Activated T-cell treated with anti-CD3 and anti-CD28 coated beads, Interleukin-2, amount 50 U/mL, for 48 hours (primary cell): ENCODE results near the gene HK3.
A peak's percentile ranks its signal among the peaks of the same experiment; 100 is the strongest.

Experiments used
- DNase-seq, 2 experiments: peaks; one replicate each; pipeline ENCODE4 v3.0.0-alpha.2; 2020

The HK3 gene

DNA sequence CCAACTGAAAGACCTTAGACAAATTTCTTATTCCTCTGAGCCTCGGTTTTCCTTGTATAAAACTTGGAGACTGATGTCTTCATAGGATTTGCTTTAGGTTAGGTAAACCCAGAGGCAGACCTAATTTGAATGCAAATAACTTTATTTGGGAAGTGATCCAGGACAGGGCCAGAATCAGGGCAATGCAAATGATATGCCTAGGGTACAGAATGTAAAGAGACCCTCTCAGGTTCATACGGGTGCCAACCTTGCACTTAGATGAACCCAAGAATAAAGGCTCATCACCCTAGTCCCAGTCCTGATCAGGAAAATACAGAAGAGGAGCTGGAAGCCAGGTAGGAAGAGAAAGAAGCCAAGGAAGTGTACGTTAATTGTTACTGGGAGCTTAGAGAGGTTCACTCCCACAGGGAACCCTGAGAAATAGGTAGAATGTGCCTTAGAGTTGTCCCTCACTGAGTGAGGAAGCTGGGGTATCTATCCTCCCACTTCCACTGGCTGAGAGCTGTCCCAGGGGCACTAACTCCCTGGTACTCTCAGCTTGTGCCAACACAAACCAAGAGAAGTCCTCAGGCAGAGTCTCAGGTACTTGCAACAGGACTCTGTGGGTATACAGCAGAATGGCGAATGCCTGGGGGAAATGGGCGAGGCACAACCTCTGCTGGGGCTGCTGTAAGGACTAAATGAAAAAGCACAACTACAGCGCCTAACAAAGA lies 3.1 kb upstream of the HK3 start:
- no peak for DNase-seq

DNA sequence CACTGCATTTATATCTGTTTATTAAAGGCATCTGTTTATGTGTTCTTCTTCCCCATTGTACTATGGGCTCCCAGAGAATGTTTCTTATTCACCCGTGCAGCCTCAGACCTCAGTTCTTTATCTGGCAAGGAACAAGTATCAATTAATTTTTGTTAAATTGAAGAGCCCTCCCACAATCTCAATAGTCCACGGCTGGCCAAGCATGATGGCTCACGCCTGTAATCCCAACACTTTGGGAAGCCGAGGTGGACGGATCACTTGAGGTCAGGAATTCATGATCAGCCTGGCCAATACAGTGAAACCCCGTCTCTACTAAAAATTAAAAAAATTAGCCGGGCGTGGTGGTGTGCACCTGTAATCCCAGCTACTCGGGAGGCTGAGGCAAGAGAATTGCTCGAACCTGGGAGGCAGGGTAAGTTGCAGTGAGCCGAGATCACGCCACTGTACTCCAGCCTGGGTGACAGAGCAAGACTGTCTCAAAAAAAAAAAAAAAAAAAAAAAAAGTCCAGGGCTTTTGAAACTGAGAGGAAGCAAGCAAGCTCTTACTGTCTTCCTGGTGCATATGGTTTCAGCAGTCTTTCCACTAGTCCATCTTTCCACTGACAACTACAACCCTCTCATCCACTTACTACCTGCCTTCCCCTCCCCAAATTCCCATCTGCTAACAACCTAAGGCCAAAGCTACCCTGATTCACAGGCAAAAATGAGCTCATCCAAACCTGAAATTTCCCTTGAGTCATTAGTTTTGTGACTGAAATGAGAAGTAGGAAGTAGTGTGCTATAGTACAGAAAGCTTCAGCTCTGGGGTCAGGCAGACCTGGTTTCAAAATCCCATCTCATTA lies 2.3 kb upstream of the HK3 start:
- peak in 1 of 2 experiments; percentile 42 for DNase-seq

DNA sequence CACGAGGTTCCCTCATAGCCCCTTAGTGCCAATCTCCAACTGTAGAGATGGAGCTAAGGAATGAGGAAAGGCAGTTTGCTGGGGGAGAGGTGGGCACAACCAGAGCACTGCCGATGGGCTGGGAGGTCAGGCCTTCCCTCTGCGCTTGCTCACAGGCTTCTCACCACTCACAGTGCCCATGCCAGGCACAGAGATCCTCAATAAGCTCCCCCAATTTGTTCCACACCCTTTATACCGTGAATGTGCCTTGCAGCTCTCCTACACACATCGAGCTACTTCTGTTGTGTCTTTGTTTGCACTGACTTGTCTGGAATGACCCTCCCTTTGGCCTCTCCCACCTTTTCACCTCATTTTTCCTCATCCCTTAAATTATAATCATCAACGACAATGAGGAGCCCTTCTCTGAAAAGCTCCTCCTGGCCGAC lies 1.6 kb upstream of the HK3 start:
- DNase-seq: no peak

DNA sequence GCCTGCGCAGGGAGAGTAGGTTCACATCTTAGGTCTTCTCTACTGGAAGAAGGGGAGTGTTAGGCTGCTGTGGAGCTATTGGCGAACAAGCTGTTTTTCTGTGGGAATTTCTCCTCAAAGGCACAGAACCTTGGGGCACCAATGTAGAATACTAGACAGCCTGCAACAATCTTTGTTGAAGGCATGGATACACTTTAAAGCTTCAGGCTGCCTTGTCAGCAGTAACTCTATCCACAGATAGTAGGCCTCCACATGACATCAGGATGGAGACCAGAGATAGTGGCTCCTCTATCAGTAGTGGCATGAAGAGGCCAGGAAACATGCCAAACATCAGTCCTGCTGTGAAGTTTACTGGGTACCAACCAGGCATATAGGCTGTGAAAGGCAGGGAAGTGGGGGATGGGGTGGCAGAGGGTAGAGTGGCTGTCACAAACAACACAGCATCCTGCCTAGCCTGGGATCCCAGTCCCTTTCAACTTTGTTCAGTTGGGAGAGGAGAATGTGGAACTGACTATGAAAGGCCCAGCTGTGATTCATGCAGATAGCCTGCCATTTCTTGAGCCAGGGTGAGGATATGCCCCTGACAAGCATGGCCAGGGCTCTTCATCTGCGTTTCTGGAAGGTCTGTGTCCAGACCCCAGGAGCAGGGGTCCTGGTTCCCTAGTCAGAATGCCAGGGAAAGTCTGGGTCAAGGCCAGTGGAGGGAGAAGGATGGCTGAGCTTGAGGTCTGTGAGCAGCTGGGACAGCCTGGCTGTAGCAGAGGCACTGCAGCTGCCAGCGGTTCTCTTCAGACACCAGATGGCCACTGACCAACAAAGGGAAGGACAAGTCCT lies 1.0 kb upstream of the HK3 start:
- no peak for DNase-seq

DNA sequence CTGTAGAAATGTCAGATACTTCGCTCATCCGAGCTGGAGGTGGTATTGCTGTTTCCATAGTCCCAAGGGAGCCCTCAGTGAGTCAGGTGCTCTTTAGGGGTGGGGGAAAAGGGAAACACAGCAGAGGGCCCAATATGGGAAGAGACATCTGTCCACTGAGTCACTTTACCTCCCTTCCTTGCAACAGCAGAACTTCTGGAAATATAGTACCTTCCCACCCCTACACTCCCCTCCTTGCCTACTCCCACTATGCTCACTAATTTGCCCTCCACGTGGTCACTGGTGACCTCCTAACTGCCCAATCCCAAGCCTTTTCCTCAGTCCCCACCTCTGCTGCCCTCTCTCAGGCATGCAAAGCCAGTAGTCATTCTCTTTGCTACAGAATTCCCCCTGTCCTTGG lies 1.9 kb downstream of the HK3 start:
- DNase-seq: no peak

DNA sequence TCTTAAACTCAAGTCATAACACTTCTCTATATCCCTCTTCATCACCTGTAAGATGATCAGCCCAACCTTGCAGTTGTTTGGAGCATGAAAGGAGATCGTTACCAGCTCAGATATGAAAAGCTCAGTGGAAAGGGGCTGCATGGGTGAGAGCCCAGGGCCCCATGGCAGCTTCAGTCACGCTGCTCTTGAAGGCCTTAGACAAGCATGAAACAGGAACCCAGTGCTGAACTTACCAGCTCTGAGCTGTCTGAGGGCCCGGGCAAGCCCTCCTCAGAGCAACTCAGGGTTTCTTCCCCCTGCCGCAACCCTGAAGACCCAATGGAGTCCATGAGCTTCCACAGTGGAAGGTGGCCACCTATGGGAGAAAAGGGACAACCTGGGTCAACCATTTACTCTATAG lies 3.3 kb downstream of the HK3 start:
- peak in 1 of 2 experiments; percentile 12 for DNase-seq

DNA sequence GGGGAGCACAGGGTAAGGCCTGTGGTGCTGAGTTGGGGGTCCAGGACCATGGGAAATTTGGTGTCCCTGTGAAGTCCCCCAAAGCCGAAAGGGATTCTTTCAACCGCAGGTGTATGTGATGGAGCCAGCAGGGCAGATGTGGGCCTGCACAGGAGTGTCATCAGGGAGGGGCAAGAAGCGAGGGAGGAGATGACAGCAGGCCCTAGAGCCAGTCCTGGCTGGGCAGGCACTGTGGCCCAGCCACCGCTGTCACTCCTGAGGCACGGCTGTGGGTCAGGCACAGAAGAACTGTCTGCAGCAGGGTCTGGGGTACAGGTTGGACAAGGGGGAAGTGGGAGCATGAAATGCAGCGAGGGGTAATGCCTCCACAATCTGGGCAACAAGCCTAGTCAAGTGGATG lies 4.8 kb downstream of the HK3 start:
- peak; percentile 9 to 12 for DNase-seq

DNA sequence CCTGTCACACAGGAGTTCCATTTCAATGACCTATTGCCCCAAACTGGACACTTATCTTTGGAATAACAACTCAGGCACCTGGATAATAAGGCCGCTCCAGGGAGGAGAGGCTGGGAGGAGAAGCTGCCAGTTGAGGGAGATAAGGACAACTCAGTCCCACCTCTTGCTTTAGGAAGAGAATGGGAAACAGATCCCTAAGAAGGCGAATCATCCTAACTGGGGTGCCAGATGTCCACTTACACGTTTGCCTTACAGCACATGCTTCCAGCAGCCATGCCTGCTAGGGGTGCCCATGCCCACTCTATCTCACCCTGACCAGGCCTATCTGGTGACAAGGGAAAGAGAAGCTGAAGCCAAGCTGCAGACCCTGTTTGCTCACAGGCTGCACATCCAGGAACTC lies 6.5 kb downstream of the HK3 start:
- no peak for DNase-seq

DNA sequence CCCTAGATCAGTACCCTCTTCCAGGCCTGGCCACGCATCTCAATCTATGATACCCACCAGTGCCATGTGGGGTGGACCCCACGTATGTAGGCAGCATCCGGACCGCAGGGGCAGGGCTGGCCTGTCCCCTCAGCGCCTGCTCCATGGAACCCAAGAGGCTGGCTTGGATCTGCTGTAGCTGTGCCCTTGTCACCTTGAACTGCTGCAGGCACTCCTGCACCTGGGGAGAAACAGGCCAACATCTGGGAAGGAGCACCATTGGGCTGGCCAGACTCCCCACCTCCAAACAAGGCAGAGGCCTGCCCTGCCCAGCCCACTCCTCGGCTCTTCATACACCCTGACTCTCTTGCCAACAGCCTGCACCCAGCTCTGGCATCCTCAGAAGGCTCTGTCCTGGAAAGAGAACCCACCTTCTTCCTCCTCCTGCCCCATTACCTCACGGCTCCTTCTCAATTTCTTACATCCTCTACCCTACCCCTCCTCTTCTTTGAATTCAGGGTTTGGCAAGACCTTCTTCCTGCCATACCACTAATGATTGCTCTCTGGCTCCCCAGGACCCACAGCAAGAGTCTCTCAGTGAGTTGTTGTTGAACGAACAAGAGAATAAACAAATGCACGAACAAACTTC lies 7.7 kb downstream of the HK3 start:
- DNase-seq: no peak

DNA sequence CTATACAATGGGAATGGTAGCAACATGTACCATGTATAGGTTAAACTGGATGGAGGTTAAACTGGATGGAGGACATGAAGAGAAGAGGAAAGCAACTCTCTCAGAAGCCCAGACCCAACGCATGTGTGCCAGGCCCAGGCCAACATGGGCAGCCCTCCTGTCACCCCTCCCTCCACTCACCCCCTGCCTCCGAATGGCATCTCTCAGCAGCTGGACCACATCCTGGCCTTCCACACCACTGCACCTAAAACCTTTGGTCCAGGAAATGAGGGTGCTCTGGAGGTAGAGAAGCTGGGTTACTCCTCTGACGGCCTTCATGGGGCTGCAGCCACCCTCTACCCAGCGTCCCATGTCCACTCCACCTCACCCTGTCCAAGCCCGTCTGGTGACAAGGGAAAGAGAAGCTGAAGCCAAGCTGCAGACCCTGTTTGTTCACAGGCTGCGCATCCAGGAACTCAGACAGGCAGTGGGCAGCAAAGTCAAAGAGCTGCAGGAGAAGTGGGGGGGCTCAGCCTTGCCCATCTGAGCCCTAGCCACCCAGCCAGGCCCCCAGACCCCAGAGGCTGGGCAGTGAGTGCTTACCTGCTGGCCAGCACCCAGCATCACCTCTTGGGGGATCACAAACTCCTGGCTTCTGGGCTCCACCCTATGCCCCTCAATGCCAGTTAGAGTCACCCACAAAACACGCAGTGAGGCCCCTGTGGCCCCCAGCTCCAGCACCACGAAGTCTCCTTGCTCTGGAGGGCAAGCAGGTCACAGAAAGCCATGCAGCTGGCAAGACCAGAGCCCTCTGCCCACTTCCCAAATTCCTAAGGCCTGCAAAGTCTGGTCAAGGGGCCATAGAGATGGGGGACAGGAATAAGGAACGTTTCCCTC lies 8.5 kb downstream of the HK3 start:
- no peak for DNase-seq

DNA sequence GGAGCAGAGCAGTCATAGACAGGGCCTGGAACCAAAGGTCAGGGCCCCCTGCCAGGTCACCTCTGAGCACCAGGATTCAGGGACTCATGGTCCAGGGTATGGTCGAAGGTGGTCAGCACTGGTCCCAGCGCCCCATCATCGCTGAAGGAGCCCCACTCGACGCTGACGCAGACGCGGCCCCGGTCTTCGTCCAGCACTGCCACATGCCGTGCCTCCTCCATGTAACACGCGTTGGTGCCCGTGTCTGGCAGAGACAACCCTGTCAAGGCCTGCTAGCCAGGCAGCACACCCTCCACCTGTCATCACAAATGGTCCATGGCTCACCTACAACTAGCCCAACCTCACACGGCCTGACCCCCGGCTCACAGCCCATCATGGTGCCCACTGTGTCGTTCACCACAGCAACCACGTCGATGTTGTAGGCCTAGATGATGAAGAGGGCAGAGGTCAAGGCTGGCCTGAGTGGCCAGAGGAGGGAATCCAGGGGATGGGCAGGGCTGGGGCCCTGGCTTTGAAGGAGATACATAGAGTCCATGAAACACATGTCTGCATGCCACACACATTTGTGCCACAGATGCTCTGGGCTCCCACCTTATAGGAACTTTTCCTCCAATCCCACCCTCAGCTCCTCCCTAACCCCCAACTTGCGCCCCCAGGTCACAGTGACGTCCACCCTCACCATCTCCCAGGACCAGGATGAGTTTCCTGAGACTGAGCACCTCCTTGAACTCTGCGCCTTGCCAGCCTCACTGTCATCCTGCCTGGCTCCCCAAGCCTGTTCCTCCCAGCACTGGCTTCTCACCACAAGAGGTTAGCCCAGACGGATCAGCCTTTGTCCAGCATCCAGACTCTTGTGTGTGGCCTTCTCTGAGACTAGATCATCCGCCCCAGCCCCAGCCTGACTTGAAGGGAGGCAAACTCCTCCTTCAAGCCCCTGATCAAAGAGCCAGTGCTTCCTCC lies 9.5 kb downstream of the HK3 start:
- no peak for DNase-seq

DNA sequence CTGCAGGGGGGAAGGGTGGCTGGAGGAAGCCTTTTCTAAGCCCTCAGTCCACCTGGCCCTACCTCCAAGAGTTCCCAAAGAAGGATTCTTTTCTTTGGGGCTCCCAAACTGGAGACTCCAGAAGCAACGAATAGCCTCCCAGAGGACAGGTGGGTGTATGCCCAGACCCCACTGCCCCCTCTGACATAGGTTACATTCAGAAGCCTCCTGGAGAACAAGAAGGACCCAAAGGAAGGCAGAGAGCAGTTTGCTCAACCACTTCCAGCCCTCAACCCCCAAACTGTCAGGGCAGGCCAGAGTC lies 10.3 kb downstream of the HK3 start:
- no peak for DNase-seq

DNA sequence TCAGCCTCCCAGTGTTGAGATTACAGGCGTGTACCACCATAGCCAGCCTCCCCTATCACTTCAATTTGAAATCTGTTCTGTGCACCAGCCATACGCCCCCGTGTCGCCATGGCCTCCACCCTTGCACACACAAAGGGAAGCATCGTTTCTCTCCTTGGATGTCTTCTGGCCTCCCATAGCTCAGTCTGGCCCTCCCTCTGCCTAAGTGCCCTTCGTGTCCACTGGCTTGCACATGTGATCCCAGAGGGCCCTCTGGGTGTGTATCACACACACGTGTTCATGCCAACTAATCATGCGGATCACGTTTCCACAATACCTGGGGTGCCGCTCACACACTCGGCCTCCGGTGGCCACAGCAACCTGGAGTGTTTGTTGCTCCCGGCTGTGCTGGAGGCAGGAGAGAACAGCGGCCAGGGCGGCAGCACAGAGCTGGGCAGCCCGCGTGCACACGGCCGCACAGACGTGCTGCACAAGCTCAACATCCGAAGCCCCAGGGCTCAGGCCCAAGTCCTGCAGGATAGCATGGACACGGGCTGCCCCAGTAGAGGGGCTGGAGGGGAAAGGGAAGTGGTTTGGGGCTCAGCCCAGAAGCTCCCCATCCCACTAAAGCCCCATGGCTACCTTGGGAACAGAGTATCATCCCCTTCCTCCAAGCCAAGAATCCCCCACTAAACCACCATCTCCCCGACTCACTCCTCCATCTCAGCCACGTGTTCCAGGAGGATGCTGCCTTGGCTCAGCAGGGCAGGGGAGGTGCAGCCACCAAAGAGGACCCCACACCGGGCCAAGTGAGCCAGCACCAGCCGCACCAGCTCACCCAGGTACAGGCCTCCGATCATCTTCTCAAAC lies 10.9 kb downstream of the HK3 start:
- DNase-seq: no peak

DNA sequence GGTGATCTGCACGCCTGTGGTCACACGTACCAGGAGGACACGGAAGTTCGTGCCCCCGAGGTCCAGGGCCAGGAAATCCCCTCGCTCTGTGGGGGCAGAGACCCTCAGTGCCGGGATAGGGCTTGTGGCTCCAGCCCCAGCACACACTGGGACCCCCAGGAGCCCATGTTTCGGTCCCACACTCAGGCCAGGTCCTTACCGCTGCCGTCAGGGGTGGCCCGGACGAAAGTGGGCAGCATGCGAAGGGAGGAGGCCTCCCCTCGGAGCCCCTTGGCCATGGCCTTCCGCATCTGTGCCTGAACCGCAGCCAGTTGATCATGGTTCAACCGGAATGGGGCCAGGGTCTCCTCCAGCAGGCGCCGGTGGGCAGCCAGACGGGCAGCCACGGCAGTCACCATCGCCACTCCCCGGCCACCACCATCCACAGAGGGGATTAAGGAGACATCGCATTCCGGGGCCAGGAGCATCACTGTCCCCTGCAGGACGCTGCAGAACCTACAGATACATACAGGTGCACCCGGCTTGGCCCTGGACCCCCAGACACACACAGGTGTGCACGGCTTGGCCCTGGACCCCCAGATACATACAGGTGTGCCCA lies 11.8 kb downstream of the HK3 start:
- DNase-seq: no peak

DNA sequence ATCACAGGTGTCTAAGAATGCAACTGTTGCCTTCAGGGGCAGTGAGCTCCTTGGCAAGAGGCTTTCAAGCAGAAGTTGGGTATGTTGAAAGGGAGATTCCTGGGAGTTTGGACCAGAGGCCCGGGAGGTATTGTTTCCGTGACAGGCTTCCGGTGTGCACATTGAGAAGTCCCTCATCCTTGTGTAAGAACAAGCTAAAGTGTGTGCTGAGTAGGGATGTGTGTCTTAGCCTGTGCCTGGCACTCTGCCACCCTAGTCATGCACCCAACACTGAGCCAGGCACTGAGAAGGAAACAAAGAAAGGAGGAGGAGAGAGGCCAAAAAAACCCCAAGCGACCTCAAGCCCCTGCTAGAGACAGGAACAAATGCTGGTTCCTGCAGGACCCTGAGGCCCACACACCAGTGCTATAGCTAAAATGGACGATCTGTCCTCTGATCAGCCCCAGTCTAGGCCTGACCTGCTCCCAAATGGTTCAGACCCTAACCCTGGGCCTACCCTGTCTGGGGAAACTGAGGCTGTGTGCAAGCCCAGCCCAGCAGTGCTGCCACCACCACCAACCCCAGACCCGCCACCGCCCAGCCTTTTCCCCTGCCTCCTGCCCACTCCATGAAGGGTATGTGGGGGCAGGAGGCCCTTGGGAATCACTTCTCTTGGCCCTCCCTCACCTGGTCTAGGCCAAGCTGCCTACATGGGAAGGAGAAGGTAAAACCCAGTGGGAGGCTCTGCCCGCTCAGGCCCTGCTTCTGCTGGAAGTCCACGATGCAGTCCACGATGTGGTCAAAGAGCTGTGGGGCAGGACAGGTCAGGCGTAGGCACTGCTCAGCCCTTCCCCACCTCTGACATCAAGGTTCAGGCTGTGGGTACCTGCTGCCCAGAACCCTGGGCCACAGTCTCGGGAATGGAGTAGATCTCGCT lies 12.6 kb downstream of the HK3 start:
- DNase-seq: no peak

DNA sequence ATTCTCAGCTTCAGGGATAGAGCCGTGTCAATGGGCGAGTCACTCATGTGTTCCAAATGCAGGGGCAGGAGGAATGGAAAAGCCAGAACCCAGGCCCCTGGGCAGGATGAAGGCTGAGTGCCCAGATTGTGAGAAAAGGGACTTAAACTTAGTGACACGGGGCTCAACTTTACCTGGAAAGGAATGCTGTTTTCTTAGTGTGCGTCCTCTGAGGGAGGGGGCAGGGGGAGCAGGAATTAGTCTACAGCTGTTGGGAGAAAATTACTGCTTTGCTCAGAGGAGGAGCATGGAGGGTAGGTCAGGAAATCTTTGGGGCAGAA lies 14.6 kb downstream of the HK3 start:
- no peak for DNase-seq

DNA sequence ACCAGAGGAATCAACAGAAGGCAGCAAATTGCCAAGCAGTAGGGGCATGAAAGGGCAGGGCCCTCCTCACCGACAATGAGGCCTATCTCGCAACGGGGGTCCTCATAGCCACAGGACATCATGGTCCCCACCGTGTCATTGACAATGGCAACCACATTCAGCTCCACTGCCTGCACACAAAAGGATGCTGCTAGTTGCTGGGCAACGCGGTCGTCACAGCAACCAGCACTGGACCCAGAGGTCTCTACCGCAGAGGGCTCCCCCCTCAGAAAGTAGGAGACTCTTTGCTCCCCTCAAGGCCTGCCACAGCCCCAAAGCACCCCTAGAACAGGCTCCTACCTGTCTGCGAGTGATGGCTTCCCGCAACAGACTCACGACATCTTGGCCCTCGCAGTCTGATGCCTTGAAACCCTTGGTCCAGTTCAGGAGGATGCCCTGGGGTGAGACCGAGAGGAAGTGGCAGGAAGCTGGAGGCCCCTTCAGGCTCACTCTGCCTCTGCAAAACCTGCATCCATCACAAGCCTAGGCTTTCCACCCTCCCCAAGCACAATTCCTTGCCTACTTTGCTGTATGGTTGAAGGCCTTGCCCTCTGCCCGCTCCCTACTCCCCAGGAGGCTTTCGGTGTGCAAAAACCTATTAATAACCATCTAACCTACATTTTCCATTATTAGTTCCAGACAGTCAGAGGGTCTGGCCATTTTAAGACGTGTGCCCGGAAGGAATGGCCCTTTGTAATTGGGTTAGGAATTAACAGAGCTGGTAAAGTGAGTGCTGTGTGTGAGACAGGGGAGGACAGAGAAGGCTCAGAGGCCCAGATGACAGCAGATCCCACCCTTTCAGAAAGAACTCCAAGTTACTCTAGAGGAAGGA lies 15.2 kb downstream of the HK3 start:
- DNase-seq: no peak

DNA sequence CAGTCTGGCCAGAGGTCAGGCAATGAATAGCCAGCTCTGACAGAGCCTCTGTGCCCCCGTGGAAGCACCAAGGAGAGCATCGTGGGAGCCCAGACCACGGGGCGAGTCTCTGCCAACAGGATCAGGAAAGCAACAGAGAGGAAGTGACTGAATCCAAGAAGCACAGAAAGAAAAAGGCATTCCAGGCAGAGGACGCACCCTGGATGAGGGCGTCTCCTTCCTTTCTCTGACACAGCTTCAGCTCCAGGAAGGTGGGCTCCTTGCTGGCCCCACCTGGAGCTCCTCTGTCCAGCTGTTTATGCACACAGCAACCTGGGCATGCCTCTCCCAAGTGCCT lies 16.6 kb downstream of the HK3 start:
- DNase-seq: no peak
